HCT116 (cell line): ENCODE data around the gene HAPSTR1. TPM values are rescaled to one million over a fixed set of nuclear protein-coding genes. Genes with fewer than 3 reads are reported as not detected.

Experiments used
- ATAC-seq: fragments of 200-7000 bp; cut with Tn5 transposase; 2 replicates; pipeline ENCODE4 v1.9.1; 2020; ENCODE audit warnings: mild to moderate bottlenecking, moderate library complexity
- BruUV-seq: library from RNA; stranded (reverse); fragments of 400-500 nt; replicated peaks from 2 replicates; lab custom pipeline; 2021; lab: Mats Ljungman, UMichigan
- CTCF ChIA-PET: fragments of 300-600 bp; sonication (Branson Sonifier 250); formaldehyde crosslinking; loops from one replicate; lab custom pipeline; 2021; ENCODE audit warnings: antibody characterized with exemption; lab: Charles Lee
- POLR2A ChIA-PET: fragments of 300-600, 350-600 bp; sonication (Branson Sonifier 250); formaldehyde crosslinking; loops from one replicate; lab custom pipeline; 2021; ENCODE audit warnings: antibody characterized with exemption; lab: Charles Lee
- RAD21 ChIA-PET, 2 experiments: fragments of 300-600 bp; sonication (Branson Sonifier 250); formaldehyde crosslinking; loops; one replicate each; lab custom pipeline; 2023; ENCODE audit warnings: low total read pairs in 2 of 2; ENCODE audit not compliant: uncharacterized antibody in 2 of 2, unreplicated experiment in 2 of 2, low non-redundant PET in 1 of 2; lab: Charles Lee
- DNase-seq: peaks from one replicate; pipeline ENCODE4 v3.0.0-alpha.2; 2010; ENCODE audit warnings: low read depth, low spot score
- H2AFZ ChIP-seq: fragments of 200-600 bp; shearing (Covaris generic), sonication (generic); 2 replicates; pipeline ENCODE4 v1.6.1; 2017; ENCODE audit warnings: low read depth, mixed run types, mixed read lengths, antibody characterized with exemption, low read length; ENCODE audit not compliant: poor library complexity, severe bottlenecking
- H3K27ac ChIP-seq: 2 replicates; pipeline ENCODE4 v1.5.1; 2012; ENCODE audit warnings: low read depth, low read length
- H3K27me3 ChIP-seq: fragments of 200-600 bp; sonication (generic); 2 replicates; pipeline ENCODE4 v1.6.1; 2016; ENCODE audit warnings: mixed run types, low read length, mixed read lengths; ENCODE audit not compliant: insufficient read depth
- H3K36me3 ChIP-seq, 2 experiments: fragments of 200-500 bp in 1 of 2; fragments of 200-600 bp in 1 of 2; sonication (Bioruptor generic) in 1 of 2; sonication (generic) in 1 of 2; 2 replicates each; pipeline versions ENCODE4 v1.5.1 to v1.6.1; 2014 to 2016; ENCODE audit warnings: low read length in 2 of 2, inconsistent platforms in 1 of 2, mixed read lengths in 1 of 2, mixed run types in 1 of 2; ENCODE audit not compliant: insufficient read depth in 2 of 2, control insufficient read depth in 1 of 2
- H3K4me1 ChIP-seq, 2 experiments: fragments of 200-600 bp in 1 of 2; sonication (generic) in 1 of 2; 2 replicates each; pipeline versions ENCODE4 v1.5.1 to v1.6.1; 2012 to 2017; ENCODE audit warnings: low read length in 2 of 2, inconsistent platforms in 1 of 2, mild to moderate bottlenecking in 1 of 2, mixed read lengths in 1 of 2, mixed run types in 1 of 2, moderate library complexity in 1 of 2; ENCODE audit not compliant: insufficient read depth in 2 of 2, control insufficient read depth in 1 of 2
- H3K4me2 ChIP-seq: fragments of 200-600 bp; sonication (generic); 2 replicates; pipeline ENCODE4 v1.6.1; 2017; ENCODE audit warnings: mixed run types, low read length, mixed read lengths
- H3K4me3 ChIP-seq, 2 experiments: fragments of 200-600 bp in 1 of 2; sonication (generic) in 1 of 2; replicated peaks in 1 of 2; 2 replicates each; pipeline ENCODE4 v1.5.1; 2011 to 2016; ENCODE audit warnings: low read length in 2 of 2, control low read depth in 1 of 2, low read depth in 1 of 2, mild to moderate bottlenecking in 1 of 2, mixed read lengths in 1 of 2, mixed run types in 1 of 2
- H3K79me2 ChIP-seq: fragments of 200-600 bp; sonication (generic); 2 replicates; pipeline ENCODE4 v1.6.1; 2017; ENCODE audit warnings: mild to moderate bottlenecking, mixed run types, low read length, moderate library complexity, mixed read lengths; ENCODE audit not compliant: insufficient read depth
- H3K9ac ChIP-seq: fragments of 200-600 bp; sonication (generic); 2 replicates; pipeline ENCODE4 v1.6.1; 2016; ENCODE audit warnings: low read length, mixed read lengths
- H3K9me2 ChIP-seq: fragments of 200-600 bp; sonication (generic), shearing (Covaris generic); 2 replicates; pipeline ENCODE4 v1.6.1; 2017; ENCODE audit warnings: mixed run types, mild to moderate bottlenecking, moderate library complexity; ENCODE audit not compliant: insufficient read depth
- H3K9me3 ChIP-seq, 2 experiments: fragments of 200-500 bp in 1 of 2; fragments of 200-600 bp in 1 of 2; sonication (Bioruptor generic) in 1 of 2; sonication (generic) in 1 of 2; 2 replicates each; pipeline ENCODE4 v1.6.1; 2014 to 2017; ENCODE audit warnings: low read length in 2 of 2, mixed read lengths in 2 of 2, inconsistent platforms in 1 of 2, low read depth in 1 of 2, mild to moderate bottlenecking in 1 of 2, mixed run types in 1 of 2, moderate library complexity in 1 of 2; ENCODE audit not compliant: control insufficient read depth in 1 of 2, insufficient read depth in 1 of 2
- H4K20me1 ChIP-seq: fragments of 200-600 bp; sonication (generic), shearing (Covaris generic); 2 replicates; pipeline ENCODE4 v1.6.1; 2017; ENCODE audit warnings: mixed run types, mild to moderate bottlenecking, moderate library complexity; ENCODE audit not compliant: insufficient read depth
- ATF3 ChIP-seq: IDR thresholded peaks from 2 replicates; pipeline ENCODE4 v1.6.1; 2012
- CBX3 ChIP-seq: IDR thresholded peaks from 2 replicates; pipeline ENCODE4 v1.6.1; 2012; ENCODE audit warnings: low read depth
- EGR1 ChIP-seq: IDR thresholded peaks from 2 replicates; pipeline ENCODE4 v1.6.1; 2012; ENCODE audit warnings: low read depth
- ELF1 ChIP-seq: IDR thresholded peaks from 2 replicates; pipeline ENCODE4 v1.6.1; 2012; ENCODE audit warnings: low read depth, borderline replicate concordance
- FOSL1 ChIP-seq: IDR thresholded peaks from 2 replicates; pipeline ENCODE4 v1.6.1; 2012; ENCODE audit warnings: low read depth
- MAX ChIP-seq: IDR thresholded peaks from 2 replicates; pipeline ENCODE4 v1.6.1; 2012
- POLR2A ChIP-seq: IDR thresholded peaks from 2 replicates; pipeline ENCODE4 v1.7.0; 2011; ENCODE audit warnings: borderline replicate concordance; ENCODE audit not compliant: insufficient read depth, insufficient read length; ENCODE audit errors: extremely low read depth
- POLR2AphosphoS5 ChIP-seq: IDR thresholded peaks from 2 replicates; pipeline ENCODE4 v1.6.1; 2011; ENCODE audit warnings: mild to moderate bottlenecking, low read depth, low read length, moderate library complexity
- RAD21 ChIP-seq: IDR thresholded peaks from 2 replicates; pipeline ENCODE4 v1.6.1; 2012; ENCODE audit warnings: low read depth, mild to moderate bottlenecking
- SP1 ChIP-seq: IDR thresholded peaks from 2 replicates; pipeline ENCODE4 v1.6.1; 2012; ENCODE audit warnings: low read depth
- SRF ChIP-seq: IDR thresholded peaks from 2 replicates; pipeline ENCODE4 v1.6.1; 2012; ENCODE audit warnings: low read depth
- ZFX ChIP-seq: fragments of 450-650 bp; IDR thresholded peaks from 2 replicates; pipeline ENCODE4 v1.6.1; 2017
- intact Hi-C: fragments of 100-400 bp; cut with micrococcal nuclease; formaldehyde crosslinking; loops from 2 replicates; pipeline ENCODE4 v1.10.0; 2022
- total RNA-seq: library from RNA; stranded (reverse); gene quantifications from one replicate; pipeline ENCODE4 v1.2.1, GENCODE V29; 2021; ENCODE audit not compliant: unreplicated experiment

The HAPSTR1 gene
- total RNA-seq, 1 experiment from 2014 or later = 54.9 TPM

GRCh38 chr16:9105189-9105588 is 13.7 kb downstream of the HAPSTR1 start:
- peaks cover 100% of the 10 kb centered on the region for H3K79me2 ChIP-seq
- ChIA-PET POLR2A (no interaction called here), RAD21 (no interaction called here), CTCF (no interaction called here)
- H4K20me1 ChIP-seq = peaks cover 52% of the 10 kb centered on the region
- H2AFZ ChIP-seq = no peak overlapping the region
- no peaks in the 10 kb centered on the region for H3K9me2 ChIP-seq
- DNase-seq (no peak), ATAC-seq (no peak)
- H3K4me2 ChIP-seq = no peak overlapping the region
- intact Hi-C loops = no loop called here
- peaks cover 63 to 67% of the 10 kb centered on the region in 2 experiments for H3K36me3 ChIP-seq
- TF ChIP-seq SRF (no peak), CBX3 (no peak), POLR2AphosphoS5 (no peak), ATF3 (no peak), ZFX (no peak), EGR1 (no peak), MAX (no peak), POLR2A (no peak), SP1 (no peak), ELF1 (no peak), RAD21 (no peak), FOSL1 (no peak)
- BruUV-seq = no TSS peak
- H3K9me3 ChIP-seq = no peaks in the 10 kb centered on the region
- no peak overlapping the region for H3K27ac ChIP-seq
- no peak overlapping the region for H3K4me3 ChIP-seq
- H3K4me1 ChIP-seq = peaks cover 0 to 15% of the 10 kb centered on the region in 2 experiments; a peak in 2 of 4 replicates
- H3K9ac ChIP-seq = no peak overlapping the region
- H3K27me3 ChIP-seq = no peaks in the 10 kb centered on the region
